Effector memory CD8-positive, alpha-beta T cell (primary cell): ENCODE measurements around the gene CAPN2.

Experiments used
- ATAC-seq: fragments of 150-1000 bp; cut with Tn5 transposase; replicated peaks from 2 replicates; pipeline ENCODE4 v1.10.0; 2021; ENCODE audit warnings: mild to moderate bottlenecking, moderate library complexity
- DNase-seq, 3 experiments: peaks; one replicate each; pipeline ENCODE4 v3.0.0; 2021
- H3K27ac Mint-ChIP-seq, 2 donors: one replicate each; pipeline ENCODE4 v1.8.0; 2022; ENCODE audit warnings: mild to moderate bottlenecking in 2 of 2, mixed read lengths in 2 of 2, moderate library complexity in 2 of 2
- H3K27me3 Mint-ChIP-seq, 2 donors: one replicate each; pipeline ENCODE4 v1.8.0; 2022; ENCODE audit warnings: mixed read lengths in 2 of 2
- H3K36me3 Mint-ChIP-seq: one replicate; pipeline ENCODE4 v1.8.0; 2022; ENCODE audit warnings: mild to moderate bottlenecking, moderate library complexity, mixed read lengths; ENCODE audit not compliant: insufficient read depth
- H3K4me1 Mint-ChIP-seq, 2 donors: one replicate each; pipeline ENCODE4 v1.8.0; 2022; ENCODE audit warnings: low read depth in 2 of 2, mixed read lengths in 2 of 2
- H3K4me3 Mint-ChIP-seq, 2 donors: one replicate each; pipeline ENCODE4 v1.8.0; 2022; ENCODE audit warnings: mild to moderate bottlenecking in 2 of 2, mixed read lengths in 2 of 2, moderate library complexity in 2 of 2
- H3K9me3 Mint-ChIP-seq, 2 donors: one replicate each; pipeline ENCODE4 v1.8.0; 2022; ENCODE audit warnings: mixed read lengths in 2 of 2

The CAPN2 gene

DNA sequence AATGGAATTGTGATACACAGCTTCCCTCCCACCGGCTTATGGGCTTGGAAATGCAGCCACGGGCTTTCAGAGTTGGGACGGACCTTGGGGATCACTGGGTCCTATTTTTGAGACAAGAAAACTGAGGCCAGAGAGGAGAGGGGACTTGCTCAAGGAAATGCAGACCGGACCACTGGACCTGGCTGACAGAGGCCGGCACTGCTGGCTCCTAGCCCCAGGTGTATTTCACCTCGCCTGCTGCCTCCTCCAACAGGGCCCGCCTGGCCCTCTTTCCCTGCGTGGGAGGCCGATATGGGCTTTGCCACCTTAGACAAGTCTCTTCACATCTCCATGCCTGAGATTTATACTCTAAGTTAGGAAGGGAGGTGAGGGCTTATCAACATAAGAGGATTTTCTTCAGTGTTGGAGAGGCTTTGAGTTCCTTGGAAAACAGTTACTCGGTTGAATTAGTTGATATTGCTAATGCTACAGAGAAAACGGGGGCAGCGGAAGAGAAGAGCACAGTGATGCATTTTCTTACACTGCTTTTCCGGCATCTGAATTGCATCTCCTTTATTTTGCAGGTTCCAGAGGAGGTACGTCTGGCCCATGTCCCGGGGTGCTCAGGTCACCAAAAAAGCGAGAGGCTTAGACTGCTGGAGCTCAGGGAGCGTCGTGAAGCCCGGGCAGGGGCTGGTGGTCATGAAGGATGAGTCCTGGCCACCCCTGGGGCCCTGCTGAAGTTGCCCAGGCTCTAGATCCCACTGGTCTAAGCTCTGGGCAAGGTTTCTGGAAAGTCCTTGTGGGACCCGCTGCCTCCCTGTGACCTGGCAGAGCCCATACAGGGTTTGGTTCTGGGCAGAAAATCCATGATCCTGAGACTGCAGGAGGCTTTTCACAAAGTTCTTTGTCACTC, 44.7 kb downstream of the CAPN2 start:
- no peak overlapping the region for H3K4me3 Mint-ChIP-seq
- no peaks in the 10 kb centered on the region for H3K27me3 Mint-ChIP-seq
- H3K9me3 Mint-ChIP-seq, result no peaks in the 10 kb centered on the region
- no peaks in the 10 kb centered on the region for H3K4me1 Mint-ChIP-seq
- peaks cover 82% of the 10 kb centered on the region for H3K36me3 Mint-ChIP-seq
- no peak for ATAC-seq
- peak overlapping the region; percentile 47 to 51 for H3K27ac Mint-ChIP-seq
- no peak for DNase-seq

- no peak overlapping the region for H3K4me3 Mint-ChIP-seq
Observed at GRCh38 chr1:223758734-223759133, 46.4 kb downstream of the CAPN2 start.

GRCh38 chr1:223759273-223759672, 46.9 kb downstream of the CAPN2 start:
- H3K27ac Mint-ChIP-seq, result peak overlapping the region; percentile 44 to 59
- ATAC-seq (no peak), DNase-seq (no peak)
- H3K9me3 Mint-ChIP-seq, result no peaks in the 10 kb centered on the region
- H3K4me1 Mint-ChIP-seq, result no peaks in the 10 kb centered on the region
- no peaks in the 10 kb centered on the region for H3K27me3 Mint-ChIP-seq
- H3K4me3 Mint-ChIP-seq, result no peak overlapping the region
- peaks cover 82% of the 10 kb centered on the region for H3K36me3 Mint-ChIP-seq

More at GRCh38 chr1:223758734-223759133, 46.4 kb downstream of the CAPN2 start:
- peak overlapping the region; percentile 44 to 59 for H3K27ac Mint-ChIP-seq
- H3K9me3 Mint-ChIP-seq, result no peaks in the 10 kb centered on the region
- DNase-seq (no peak), ATAC-seq (no peak)
- H3K27me3 Mint-ChIP-seq, result no peaks in the 10 kb centered on the region
- no peaks in the 10 kb centered on the region for H3K4me1 Mint-ChIP-seq
- peaks cover 82% of the 10 kb centered on the region for H3K36me3 Mint-ChIP-seq

DNA sequence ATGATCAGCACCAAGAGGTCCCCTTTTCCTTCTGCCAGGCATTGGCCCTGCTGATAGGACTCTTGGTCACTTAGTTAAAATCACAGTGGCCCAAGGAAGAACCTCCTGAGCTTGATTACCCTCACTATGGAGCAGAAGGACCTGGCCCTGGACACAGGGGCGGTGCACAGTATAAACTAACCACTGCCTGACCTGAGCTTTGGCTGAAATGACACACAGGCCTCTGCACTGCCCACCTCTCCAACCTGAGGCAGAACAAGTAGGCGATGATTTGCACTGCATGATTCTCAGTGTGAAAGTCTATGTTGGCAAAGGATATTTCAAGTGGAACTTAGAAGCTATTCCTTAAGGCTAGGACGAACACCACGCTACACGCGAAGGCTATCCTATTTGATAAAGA, 48.5 kb downstream of the CAPN2 start:
- peak overlapping the region in 1 of 2 donors; percentile 59 for H3K27ac Mint-ChIP-seq

GRCh38 chr1:223761411-223761810, 49.1 kb downstream of the CAPN2 start:
- DNase-seq (no peak), ATAC-seq (no peak)
- Mint-ChIP-seq H3K9me3 (no peaks in the 10 kb centered on the region), H3K36me3 (peaks cover 82% of the 10 kb centered on the region), H3K4me1 (no peaks in the 10 kb centered on the region), H3K27ac (peak overlapping the region in 1 of 2 donors; percentile 20), H3K4me3 (no peak overlapping the region), H3K27me3 (no peaks in the 10 kb centered on the region)

More for the DNA sequence above, 48.5 kb downstream of the CAPN2 start:
- no peaks in the 10 kb centered on the region for H3K27me3 Mint-ChIP-seq
- no peak overlapping the region for H3K4me3 Mint-ChIP-seq
- H3K36me3 Mint-ChIP-seq, result peaks cover 82% of the 10 kb centered on the region
- no peak for ATAC-seq
- no peaks in the 10 kb centered on the region for H3K4me1 Mint-ChIP-seq
- no peaks in the 10 kb centered on the region for H3K9me3 Mint-ChIP-seq
- DNase-seq, result no peak

GRCh38 chr1:223763251-223763650, 50.9 kb downstream of the CAPN2 start:
- peak overlapping the region; percentile 46 to 85 for H3K27ac Mint-ChIP-seq
- H3K4me1 Mint-ChIP-seq, result no peaks in the 10 kb centered on the region
- no peak overlapping the region for H3K4me3 Mint-ChIP-seq
- H3K36me3 Mint-ChIP-seq, result peaks cover 72% of the 10 kb centered on the region
- no peaks in the 10 kb centered on the region for H3K9me3 Mint-ChIP-seq
- DNase-seq (no peak), ATAC-seq (no peak)
- no peaks in the 10 kb centered on the region for H3K27me3 Mint-ChIP-seq

- DNase-seq, result no peak
- ATAC-seq, result no peak
- Mint-ChIP-seq H3K36me3 (peaks cover 69% of the 10 kb centered on the region), H3K9me3 (no peaks in the 10 kb centered on the region), H3K27ac (no peak overlapping the region), H3K4me3 (no peak overlapping the region), H3K27me3 (no peaks in the 10 kb centered on the region), H3K4me1 (no peaks in the 10 kb centered on the region)
Observed at GRCh38 chr1:223763881-223764280, 51.5 kb downstream of the CAPN2 start.

- Mint-ChIP-seq H3K9me3 (no peaks in the 10 kb centered on the region), H3K27ac (peak overlapping the region in 1 of 2 donors; percentile 10), H3K27me3 (no peaks in the 10 kb centered on the region), H3K36me3 (peaks cover 70% of the 10 kb centered on the region), H3K4me3 (no peak overlapping the region), H3K4me1 (no peaks in the 10 kb centered on the region)
- DNase-seq (no peak), ATAC-seq (no peak)
Observed at GRCh38 chr1:223765036-223765718, 52.8 kb downstream of the CAPN2 start.

DNA sequence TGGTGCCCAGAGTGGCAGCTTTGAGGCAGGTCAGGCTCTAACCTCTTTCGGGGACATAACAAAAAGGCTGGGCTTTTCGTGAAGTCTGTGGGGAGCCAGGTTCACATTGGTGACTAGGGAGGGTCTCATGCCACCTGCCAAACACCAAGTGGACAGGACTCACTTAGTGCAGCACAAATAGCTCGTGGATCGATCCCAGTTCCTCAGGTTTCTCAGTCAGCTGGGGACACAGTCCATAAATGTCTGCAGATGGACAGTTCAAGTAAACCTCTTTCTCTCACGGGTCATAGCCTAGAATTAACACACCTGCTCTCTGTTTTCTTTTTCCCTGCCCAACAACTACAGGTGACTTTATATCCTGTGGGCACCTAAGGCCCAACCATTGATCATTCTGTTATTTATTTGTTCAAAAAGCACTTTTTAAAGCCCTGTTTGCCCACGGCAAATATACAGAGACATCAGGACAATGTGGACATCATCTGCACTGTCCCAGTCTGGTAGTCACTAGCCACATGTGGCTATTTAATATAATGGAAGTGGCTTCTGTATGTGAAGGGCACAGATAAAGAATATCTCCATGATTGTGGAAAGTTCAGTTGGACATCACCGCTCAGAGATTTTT, 53.5 kb downstream of the CAPN2 start:
- ATAC-seq, result no peak
- Mint-ChIP-seq H3K4me3 (no peak overlapping the region), H3K27ac (peak overlapping the region in 1 of 2 donors; percentile 10), H3K9me3 (no peaks in the 10 kb centered on the region), H3K36me3 (peaks cover 70% of the 10 kb centered on the region), H3K27me3 (no peaks in the 10 kb centered on the region), H3K4me1 (no peaks in the 10 kb centered on the region)
- DNase-seq, result no peak

GRCh38 chr1:223770621-223771315, 58.4 kb downstream of the CAPN2 start:
- ATAC-seq (no peak), DNase-seq (no peak)
- Mint-ChIP-seq H3K27me3 (no peaks in the 10 kb centered on the region), H3K36me3 (peaks cover 77% of the 10 kb centered on the region), H3K9me3 (no peaks in the 10 kb centered on the region), H3K4me1 (peaks cover 8 to 9% of the 10 kb centered on the region in 2 donors), H3K4me3 (no peak overlapping the region), H3K27ac (peak overlapping the region; percentile 72 to 87)

DNA sequence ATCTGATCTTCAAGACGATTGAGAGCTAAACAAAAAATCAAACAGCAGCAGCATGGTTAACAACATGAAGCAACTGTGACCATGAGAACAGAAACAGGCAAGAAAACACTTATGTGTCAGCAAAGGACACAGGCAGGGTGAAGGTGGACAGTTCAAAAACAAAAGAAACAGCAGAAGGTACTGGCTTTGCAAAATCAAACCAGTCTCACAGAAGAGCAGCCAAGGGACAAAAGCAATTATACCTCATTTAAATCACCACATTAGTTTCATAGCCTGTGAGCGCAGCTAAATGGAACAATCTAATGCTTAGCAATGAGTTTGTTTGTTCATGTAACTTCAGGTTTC, 59.1 kb downstream of the CAPN2 start:
- no peak for DNase-seq
- Mint-ChIP-seq H3K4me1 (peaks cover 15 to 16% of the 10 kb centered on the region in 2 donors), H3K4me3 (no peak overlapping the region), H3K27me3 (no peaks in the 10 kb centered on the region), H3K36me3 (peaks cover 74% of the 10 kb centered on the region), H3K9me3 (no peaks in the 10 kb centered on the region), H3K27ac (peak overlapping the region; percentile 72 to 87)
- ATAC-seq, result no peak

DNA sequence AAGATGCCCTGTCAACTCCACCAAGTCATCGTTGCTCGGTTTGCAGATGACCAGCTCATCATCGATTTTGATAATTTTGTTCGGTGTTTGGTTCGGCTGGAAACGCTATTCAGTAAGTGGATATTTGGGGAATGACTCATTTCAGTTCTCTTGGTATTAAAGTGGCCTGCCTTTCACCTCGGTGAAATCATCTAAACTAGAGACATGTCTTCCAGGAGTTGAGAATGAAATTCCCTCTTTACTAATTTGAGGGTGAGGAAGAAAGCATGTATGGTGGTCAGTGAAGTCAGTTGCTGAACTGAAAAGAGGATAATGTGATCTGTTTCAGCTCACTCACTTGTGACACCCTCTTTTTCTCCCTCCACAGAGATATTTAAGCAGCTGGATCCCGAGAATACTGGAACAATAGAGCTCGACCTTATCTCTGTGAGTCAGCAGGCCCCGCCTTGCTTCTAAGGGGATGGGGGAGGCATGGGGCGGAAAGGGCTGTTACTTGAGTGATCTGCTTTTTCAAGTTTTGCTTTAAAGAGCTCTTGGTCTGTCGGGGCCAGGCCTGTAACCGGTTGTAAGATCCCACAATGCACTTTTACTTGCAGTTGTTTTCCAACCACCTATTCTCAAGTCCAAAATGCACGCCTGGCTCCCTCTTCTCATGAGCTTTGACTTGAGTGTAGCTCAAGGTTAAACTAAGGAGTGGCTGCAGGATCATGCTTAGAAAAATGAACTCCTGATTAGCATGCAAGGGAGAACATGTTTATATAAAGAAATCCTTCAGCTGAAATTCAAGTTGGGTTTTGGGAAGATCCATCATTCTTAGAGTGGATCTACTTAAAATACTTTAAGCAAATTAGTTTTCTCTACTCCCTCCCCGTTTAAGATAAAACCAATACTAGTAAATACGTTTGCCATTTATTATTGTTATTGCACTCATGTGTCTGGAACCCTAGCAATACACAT, 59.8 kb downstream of the CAPN2 start:
- Mint-ChIP-seq H3K27me3 (no peaks in the 10 kb centered on the region), H3K4me3 (no peak overlapping the region), H3K27ac (peak overlapping the region; percentile 72 to 87), H3K9me3 (no peaks in the 10 kb centered on the region), H3K36me3 (peaks cover 71% of the 10 kb centered on the region), H3K4me1 (peaks cover 15 to 17% of the 10 kb centered on the region in 2 donors)
- ATAC-seq (no peak), DNase-seq (no peak)
